Uterus (tissue), 2 donors: Measurements from ENCODE around the gene GRIK4.

Source experiments
- CTCF ChIP-seq, 4 experiments: fragments of 200-600 bp in 2 of 4; fragments of 450-650 bp in 2 of 4; sonication (generic) in 2 of 4; IDR thresholded peaks; one replicate each; pipeline ENCODE4 v1.5.1; 2016 to 2019; ENCODE audit warnings: antibody characterized with exemption in 4 of 4, mild to moderate bottlenecking in 2 of 4, moderate library complexity in 1 of 4
- POLR2A ChIP-seq, 2 donors: fragments of 450-650 bp; IDR thresholded peaks; one replicate each; pipeline ENCODE4 v1.6.1; 2016; ENCODE audit warnings: antibody characterized with exemption in 2 of 2, mild to moderate bottlenecking in 1 of 2, moderate library complexity in 1 of 2

GRCh38 chr11:120794748-120795147 is 283.2 kb downstream of the GRIK4 start:
- TF ChIP-seq CTCF (IDR thresholded peaks at IDR 0.05) (no peak), POLR2A (IDR thresholded peaks at IDR 0.05) (no peak)
